ENCODE results near the gene IMMP2L.
A peak's percentile ranks its signal among the peaks of the same experiment; 100 is the strongest.

IMMP2L gene

DNA sequence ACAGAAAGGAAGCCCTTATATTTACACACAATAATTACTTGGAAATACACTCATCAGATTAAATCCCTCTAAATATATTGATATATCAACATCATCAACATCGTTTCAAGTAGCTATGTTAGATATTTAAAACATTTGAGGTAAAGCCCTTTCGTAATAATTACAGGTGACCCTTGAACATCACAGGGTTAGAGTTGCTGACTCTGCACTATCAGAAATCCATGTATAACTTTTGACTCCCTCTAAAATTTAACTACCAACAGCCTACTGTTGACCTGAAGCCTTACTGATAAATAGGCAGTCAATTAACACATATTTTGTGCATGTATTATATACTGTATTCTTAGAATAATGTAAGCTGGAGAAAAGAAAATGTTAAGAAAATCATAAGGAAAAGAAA is 505.9 kb downstream of the IMMP2L start:
- no peak for DNase-seq

DNA sequence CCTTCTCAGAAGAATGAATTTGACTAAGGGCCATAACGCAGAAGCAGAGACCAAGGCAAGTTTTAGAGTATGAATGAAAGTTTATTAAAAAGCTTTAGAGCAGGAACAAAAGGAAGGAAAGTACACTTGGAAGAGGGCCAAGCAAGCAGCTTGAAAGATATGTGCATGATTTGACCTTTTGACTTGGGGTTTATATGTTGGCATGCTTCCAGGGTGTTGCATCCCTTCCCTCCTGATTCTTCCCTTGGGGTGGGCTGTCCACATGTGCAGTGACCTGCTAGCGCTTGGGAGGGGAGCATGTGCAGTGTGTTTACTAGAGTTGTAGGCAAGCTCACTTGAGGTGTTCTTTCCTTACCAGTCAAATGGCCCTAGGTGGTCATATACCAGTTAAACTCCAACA is 509.3 kb downstream of the IMMP2L start:
- no peak for DNase-seq

DNA sequence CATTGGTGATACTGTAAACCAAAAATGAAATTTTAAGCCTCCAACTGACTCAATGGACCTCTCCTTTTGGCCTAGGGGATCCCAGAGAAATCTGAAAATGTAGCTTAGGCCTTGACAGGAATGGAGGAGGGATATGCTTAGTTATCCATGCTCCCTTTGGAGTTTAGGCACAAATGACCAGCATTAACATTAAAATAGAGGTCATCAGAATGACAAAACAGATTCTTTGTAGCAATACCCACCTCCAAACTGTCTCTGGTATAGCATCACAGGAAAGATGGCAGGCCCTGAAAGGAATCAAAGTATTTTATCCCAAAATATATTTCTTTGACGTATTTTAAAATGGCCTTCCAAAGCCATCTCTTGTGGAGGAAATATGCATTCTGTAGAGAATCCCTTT is 510.5 kb downstream of the IMMP2L start:
- no peak for DNase-seq

DNA sequence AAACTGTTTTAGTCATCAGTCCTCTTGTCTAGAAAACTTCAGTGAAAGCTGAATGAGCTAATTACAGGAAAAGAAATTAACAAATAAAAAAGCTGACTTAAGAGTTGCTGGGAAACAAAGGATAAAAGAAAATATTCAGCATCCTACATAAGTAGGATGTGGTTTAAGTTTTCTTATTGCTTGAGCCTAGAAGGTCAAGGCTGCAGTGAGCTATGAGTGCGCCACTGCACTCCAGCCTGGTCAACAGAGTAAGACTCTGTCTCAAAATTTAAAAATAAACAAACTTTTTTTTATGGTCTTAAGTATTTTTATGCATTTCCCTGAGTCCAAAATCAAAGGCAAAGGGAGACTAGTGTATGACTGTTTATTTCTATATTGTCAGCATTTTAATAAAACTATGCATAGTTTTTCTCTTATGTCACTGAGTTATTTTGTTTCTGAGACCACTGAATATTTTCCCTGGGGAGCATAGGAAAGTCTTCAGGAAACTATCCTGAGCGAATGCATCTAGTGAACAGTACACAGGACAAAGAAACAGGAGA is 511.3 kb downstream of the IMMP2L start:
- no peak for DNase-seq

DNA sequence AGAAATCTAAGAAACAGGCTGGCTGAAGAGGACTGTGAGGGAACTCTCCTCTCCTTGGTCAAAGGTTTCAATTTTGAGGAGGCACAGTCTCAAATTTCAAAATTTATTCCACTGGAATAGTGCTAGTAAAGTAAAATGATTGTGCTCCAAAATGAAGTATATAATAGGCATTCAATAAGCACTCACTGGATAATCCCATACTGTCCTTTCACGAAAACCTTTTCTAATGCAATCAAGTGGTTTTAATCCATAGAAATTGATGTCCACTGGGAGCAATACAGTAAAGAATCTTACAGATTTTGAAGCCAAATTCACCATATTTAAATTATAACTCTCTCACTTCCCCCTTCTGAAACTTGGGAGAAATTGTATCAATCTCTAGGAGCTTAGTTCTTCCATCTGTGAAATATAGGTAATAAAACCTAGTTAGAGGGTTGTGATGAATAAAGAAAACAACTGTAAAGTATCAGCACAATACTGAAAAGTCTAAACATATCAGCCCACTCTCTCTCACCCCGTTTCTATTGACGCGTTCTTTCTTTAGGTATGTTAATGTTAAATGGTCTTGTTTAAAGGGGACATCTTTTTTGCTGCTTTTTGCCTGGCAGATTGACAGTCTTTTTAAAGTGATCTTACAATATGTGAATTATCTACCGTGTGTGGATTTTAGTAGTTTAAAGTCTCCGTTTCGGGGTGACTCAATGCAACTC is 512.2 kb downstream of the IMMP2L start:
- DNase-seq = no peak

DNA sequence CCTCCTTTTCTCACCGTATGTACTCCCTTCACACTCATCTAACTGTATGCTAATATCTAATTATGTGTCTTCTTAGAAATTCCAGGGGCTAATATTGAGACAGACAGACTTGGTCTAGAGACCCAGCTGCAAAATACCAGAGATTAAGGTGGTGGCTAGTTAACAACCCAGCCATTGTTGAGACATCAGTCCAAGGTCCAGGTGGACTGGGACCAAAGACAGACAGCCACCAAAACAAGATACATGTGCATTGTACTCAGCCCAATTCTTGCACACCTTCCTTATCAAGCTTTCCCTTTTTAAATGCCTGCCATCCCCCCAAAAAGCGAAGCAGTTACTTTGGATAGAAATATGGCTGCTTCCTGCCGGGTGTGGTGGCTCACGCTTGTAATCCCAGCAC is 514.7 kb downstream of the IMMP2L start:
- DNase-seq = no peak

DNA sequence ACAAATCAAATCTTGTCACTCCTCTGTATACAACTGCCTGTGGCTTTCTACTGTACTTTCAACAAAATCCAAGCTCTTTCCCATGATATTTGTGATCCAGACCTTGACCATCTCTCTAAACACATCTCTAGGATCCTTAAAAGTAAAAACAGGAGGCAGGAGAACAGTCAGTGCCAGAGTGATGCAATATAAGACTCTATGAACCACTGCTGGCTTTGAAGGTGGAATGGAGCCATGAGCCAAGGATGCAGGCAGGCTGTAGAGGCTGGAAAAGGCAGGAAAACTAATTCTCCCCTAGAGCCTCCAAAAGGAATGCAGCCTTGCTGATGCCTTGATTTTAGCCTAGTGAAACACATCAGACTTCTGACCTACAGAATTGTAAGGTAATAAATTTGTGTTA is 516.8 kb downstream of the IMMP2L start:
- DNase-seq = no peak

DNA sequence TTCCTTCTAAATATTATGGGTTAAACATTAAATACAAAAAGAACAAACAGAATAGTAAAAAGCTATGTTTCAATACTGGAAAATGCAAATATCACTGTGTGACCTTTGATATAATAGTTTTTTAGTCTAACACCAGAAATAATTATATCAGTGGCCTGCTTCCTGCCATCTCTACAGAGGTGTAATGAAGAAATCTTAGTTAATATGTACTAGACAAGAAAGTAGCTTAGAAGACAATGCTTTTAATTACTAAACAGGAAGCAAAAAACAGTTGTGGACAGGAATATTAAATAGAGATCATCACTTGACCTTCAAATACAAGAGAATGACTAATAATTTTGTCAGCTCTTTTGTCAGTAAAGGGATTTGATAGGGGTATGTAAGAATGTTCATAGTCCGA is 518.7 kb downstream of the IMMP2L start:
- no peak for DNase-seq

DNA sequence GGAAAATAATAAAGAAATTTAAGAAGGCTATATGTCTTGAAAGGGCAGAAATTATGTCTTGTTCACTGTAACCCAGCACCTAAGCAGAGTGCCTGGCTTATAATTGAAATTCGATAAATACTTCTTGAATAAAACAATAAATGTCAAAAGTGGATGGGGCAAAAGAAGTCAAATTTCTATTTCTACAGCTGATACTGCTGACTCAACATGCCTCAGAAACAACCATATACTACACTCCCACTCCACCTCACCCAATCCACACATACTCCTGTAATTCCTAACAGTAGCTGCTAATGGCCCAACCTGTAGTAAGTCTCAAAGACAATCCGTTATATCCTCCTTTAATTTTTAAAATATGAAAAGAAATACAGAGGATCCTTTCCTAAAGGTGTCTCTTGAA is 519.5 kb downstream of the IMMP2L start:
- DNase-seq = no peak

DNA sequence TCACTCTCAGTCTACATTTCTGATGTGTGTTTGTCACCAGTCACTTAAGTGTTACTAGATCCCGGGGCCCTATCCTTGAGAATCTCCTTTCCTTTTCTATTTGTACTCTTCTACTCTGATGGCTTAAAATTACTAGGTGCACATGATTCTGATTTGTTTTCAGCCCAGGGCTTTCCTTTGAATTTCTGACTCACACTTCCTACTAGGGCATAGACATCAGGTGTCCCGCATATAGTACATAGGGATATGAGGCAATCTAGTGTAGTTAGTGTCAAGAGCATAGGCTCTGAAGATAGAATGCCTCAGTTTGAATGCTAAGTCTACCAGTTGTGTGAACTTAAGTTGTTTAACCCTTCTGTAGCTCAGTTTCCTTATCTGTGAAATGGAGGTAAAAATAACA is 520.7 kb downstream of the IMMP2L start:
- no peak for DNase-seq

DNA sequence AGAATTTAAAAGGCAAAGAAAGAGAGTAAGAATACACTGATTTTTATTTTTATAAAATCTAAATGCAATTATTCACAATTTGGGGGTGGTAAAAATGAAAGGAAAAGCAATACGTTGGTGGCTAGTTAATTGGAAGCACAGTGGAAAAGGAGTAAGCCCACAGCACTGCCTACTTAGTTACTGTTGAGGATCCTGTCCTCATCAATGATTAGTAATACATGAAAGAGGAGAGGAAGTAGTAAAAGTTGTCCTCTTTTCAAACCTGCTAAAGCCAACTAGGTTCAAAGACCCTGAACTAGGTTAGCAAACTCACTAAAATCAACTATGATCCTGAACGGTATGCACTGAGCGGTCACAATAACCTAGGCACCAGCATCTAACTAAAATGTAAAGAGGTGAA is 524.1 kb downstream of the IMMP2L start:
- no peak for DNase-seq

DNA sequence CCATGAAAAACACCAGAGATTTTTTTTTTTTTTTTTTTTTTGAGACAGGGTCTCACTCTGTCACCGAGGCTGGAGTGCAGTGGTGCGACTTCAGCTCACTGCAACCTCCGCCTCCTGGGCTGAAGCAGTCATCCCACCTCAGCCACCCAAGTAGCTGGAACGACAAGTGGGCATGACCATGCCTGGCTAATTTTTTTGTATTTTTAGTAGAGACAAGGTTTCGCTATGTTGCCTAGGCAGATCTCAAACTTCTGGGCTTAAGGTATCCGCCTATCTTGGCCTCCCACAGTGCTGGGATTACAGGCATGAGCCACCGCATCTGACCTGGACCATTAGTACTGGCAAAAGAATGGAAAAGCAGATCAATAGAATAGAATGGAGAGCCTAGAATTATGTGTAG is 530.4 kb downstream of the IMMP2L start:
- DNase-seq = no peak

DNA sequence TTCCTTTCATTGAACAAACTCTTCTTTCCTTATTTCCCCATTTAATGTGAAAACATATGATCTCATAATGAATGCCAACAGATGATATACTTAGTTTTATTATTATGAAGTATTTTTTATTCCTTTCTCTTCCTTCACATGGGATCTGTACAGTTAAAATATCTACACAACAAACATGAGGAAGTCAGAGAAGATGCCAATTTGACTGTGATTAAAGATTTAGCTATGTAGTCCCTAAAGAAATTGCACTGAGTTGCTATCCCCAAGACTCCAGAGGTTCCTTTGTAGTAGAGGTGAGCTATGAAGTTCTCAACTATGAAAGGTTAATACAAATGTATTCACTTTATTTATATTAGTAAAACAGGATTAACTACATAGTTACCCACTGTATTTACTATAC is 532.0 kb downstream of the IMMP2L start:
- no peak for DNase-seq

DNA sequence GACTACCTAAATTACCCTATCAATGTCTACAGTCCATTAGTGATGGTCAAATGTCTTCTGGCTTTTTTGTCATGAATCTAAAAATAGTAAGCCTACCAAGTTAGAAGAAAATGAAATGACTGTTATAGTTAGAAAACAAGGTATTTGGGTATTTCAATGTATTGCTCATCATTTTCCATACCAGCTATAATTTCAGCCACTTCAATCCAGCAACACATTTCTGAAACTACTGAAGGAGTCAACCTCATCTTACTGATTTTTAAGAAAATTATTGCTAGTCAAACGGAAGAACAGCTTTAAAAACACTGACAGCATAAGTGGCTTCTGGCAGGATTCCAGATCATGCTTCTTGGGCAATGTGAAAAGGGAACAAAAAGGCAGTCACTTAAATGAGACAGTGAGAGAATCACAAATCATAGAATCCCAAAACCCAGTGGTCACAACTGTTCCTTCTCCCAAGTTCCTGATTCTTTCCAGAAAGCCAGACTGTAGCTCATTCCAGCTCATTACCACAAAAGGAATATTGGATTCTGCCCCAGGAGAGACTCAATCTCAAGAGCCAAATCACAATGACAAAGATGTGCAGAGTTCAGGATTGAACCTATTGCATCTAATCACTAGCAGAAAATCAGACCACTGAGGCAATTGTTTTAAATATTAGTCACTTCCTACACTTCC is 532.6 kb downstream of the IMMP2L start:
- DNase-seq = peak; percentile 58

DNA sequence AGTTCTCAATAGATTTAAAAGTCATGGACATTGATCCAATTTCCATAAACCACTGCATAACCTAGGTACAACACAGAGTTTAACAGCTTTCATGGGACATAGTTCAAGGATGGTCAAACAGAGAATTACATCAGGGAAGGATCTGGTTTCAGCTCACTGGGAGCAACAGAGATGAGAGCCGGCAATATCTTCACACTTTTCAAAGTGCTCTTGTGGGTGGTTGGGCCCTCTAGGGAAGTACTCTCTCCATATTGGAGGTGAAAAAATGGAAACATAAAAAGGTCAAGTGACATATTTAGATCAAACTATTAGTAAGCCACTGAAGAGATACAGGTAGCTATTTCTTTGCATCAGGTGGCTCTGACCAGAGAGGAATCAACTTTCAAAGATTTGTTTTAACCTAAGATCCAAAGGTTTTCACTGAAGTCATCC is 533.1 kb downstream of the IMMP2L start:
- no peak for DNase-seq

DNA sequence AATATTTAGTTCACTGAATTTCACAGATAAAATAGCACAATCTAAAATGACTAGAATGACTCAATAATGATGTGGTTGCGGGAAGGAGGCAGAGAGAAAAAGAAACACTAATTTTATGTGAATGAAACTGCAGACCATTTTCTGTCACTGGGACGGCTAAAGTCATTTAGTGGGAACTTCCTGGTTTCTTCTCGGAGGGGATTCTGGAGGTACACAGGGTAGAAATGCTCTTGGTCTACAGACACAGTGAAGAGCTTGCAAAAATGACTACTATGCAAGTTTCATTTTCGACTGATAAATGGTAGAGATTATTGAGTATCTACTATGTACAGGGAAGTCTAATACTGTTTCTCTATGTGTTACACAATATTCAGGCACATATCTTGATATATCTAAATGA is 534.9 kb downstream of the IMMP2L start:
- no peak for DNase-seq

DNA sequence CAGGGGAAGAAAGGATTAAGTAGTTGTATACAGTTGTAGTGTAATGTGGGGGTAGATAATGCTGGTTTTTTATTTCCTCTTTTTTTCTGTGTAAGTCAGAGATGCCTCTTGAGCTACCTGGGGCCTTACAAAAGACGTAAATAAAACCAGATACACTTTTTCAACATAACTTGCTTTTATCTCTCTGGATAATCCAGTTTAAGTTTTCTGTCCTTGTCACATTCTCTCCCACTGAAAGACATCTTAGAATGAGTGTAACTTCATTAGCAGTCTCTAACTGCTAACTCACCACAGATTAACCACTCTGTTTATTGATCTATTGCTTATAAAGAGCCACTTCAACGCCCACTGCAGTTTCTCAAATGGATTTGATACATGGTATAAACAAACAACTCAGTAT is 535.5 kb downstream of the IMMP2L start:
- no peak for DNase-seq

DNA sequence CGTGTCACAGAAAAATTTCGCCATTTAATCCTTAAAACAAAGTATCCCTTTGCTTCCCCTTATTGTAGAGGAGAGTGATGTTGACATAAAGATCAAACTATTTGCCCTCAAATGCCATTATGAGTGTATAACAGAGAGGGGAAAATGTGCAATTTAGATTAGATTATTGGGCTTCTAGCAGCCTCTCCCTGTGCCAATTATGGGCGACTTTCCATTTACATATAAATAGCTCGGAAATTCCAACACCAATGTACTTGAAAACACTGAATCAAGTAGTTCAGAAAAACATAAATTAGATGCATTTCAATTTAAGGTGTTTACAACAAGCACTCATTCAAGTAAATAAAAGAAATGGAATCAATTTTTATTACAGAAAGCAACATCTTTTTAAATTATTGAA is 535.9 kb downstream of the IMMP2L start:
- DNase-seq = no peak

DNA sequence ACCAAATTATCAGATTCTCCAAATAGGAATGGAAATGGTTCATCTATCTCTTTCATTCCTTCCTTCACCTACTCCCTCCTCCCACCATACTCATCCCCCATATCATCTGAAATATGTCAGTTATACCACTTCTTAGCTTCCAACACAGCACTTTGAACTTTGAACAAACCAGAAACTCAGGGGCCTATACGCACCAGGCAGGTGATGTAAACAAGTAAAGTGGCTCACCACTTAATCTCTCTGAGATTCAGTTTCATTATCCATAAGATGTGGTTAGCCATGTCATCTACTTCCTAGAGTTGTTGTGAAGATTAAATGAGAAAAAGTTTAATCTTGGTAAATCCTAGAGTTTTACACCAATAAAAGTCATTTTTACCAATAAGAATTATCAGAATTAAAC is 537.3 kb downstream of the IMMP2L start:
- peak; percentile 44 for DNase-seq

DNA sequence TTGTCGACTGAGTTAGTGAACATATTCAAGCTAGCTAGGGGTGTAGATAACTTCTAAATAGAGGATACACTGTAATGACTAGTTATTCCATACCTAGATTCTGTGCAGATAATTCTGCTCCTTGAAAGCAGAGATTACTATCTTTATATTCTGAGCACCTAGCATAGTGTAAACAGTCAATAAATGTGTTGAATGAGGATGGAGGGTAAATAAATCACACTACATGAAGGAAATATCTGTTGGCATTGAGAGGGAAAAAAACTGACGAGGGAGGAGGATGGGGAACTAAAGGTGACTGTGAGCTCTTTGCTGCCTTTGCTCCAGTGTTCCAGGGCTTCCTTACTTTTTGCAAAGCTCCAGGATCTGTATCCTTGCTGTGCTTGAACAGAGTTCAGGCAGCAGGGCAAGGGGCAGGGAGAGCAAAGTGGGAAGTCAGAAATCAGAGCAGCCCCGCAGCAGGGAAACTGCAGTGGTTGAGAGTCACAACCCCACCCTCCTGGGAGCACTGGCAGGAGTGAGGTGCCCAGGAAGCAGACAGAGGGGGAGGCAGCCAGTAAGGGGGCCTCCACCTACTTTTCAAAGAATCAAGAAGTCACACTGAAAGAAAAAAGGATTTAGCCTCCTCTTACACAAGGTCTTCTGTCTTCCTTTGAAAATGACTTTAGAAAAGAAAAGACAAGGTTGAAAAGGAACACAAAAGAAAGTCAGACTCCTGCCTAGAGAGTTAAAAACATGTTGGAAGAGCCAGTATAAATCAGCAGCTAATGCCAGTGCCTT is 543.1 kb downstream of the IMMP2L start:
- no peak for DNase-seq

DNA sequence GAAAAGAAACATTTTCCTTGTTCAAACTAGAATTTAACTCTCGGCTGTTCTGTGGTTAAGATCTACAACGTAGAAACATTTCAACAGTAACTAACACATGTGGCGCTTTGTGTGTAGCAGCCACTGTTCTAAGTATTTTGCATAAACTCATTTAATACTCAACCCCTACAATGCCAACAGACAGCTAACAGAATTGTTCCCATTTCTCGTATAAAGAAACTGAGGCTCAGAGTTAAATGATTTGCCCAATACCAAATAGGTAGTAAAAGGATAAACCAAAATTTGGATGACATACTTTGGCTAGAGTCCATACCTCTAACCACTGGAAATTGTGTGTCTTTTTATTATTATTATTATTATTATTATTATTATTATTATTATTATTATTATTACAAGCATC is 543.8 kb downstream of the IMMP2L start:
- DNase-seq = no peak

DNA sequence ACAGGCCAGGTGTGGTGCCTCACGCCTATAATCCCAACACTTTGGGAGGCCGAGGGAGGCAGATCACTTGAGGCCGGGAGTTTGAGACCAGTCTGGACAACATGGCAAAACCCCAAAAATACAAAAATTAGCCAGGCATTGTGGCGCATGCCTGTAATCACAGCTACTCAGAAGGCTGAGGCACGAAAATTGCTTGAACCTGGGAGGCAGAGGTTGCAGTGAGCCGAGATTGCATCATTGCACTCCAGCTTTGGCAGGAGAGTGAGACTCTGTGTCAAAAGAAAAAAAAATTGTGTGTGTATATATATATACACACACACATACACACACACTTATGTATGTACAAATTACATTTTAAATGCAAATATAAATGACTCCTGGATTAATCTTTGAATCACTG is 548.2 kb downstream of the IMMP2L start:
- no peak for DNase-seq

DNA sequence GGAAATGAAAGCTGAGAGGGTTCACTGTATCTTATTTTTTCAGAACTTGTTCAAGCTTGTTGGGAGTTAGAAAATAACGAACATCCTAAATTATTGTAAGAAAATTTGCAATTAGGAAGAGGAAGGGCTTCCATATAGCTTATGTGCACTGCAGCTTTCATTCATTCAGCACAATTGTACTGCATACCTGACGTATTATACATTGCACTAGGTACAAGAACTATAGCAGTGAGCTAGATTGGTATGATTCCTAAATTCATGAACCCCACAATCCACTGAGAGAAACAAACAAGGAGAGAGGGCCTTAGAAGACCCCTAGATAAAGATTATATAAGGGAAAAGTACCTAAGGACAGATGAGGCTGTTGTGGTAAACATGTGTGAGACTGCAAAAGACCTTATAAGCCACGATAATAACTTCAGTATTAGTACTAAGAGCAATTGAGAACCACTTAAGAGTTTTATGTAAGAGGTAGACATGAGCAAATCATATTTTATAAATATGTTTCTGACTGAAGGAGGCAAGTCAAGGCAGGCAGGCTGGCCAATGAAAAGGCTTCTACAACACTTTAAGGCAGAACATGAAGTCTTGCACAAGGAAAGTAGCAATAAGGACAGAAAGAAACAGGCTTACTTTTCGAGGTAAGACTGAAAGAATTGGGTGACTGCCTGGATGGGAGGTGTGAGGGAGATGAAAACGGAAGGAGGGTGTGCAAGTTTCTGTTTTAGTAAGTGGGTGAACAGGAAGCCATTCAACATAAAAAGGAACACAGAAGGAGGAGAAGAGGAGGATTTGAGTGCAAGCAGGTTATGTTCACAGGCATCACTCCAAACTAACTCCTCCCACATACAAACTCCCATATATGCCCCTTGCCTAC is 549.3 kb downstream of the IMMP2L start:
- DNase-seq = peak; percentile 38
